GM19099 (cell line): ENCODE data around the gene RASAL2.

Experiments
- POLR2A ChIP-seq: IDR thresholded peaks from 3 replicates; pipeline ENCODE4 v1.6.1; 2011; ENCODE audit warnings: low read depth; ENCODE audit not compliant: insufficient read length; ENCODE audit errors: extremely low read depth

Gene RASAL2

GRCh38 chr1:178434899-178435435 lies 341.1 kb downstream of the RASAL2 start:
- no peak for TF ChIP-seq POLR2A

GRCh38 chr1:178436899-178437298 lies 343.0 kb downstream of the RASAL2 start:
- no peak for TF ChIP-seq POLR2A

GRCh38 chr1:178438432-178438831 lies 344.5 kb downstream of the RASAL2 start:
- no peak for TF ChIP-seq POLR2A

- TF ChIP-seq POLR2A = no peak
These were observed 349.0 kb downstream of the RASAL2 start for GRCh38 chr1:178442925-178443324.

GRCh38 chr1:178450871-178451270 lies 357.0 kb downstream of the RASAL2 start:
- TF ChIP-seq POLR2A = no peak

- TF ChIP-seq POLR2A = no peak
These were observed 357.6 kb downstream of the RASAL2 start for GRCh38 chr1:178451529-178451928.

- TF ChIP-seq POLR2A = no peak
These were observed 358.1 kb downstream of the RASAL2 start for GRCh38 chr1:178452013-178452412.

- no peak for TF ChIP-seq POLR2A
These were observed 362.6 kb downstream of the RASAL2 start for GRCh38 chr1:178456472-178456871.

GRCh38 chr1:178457651-178458050 lies 363.7 kb downstream of the RASAL2 start:
- TF ChIP-seq POLR2A = no peak

GRCh38 chr1:178458203-178458602 lies 364.3 kb downstream of the RASAL2 start:
- TF ChIP-seq POLR2A = no peak

GRCh38 chr1:178461104-178461503 lies 367.2 kb downstream of the RASAL2 start:
- no peak for TF ChIP-seq POLR2A

- no peak for TF ChIP-seq POLR2A
These were observed 367.8 kb downstream of the RASAL2 start for GRCh38 chr1:178461701-178462100.

GRCh38 chr1:178464141-178464540 lies 370.2 kb downstream of the RASAL2 start:
- no peak for TF ChIP-seq POLR2A

GRCh38 chr1:178464566-178464965 lies 370.7 kb downstream of the RASAL2 start:
- no peak for TF ChIP-seq POLR2A

GRCh38 chr1:178465011-178465410 lies 371.1 kb downstream of the RASAL2 start:
- TF ChIP-seq POLR2A = no peak

GRCh38 chr1:178467837-178468236 lies 373.9 kb downstream of the RASAL2 start:
- TF ChIP-seq POLR2A = no peak

GRCh38 chr1:178470411-178470960 lies 376.6 kb downstream of the RASAL2 start:
- TF ChIP-seq POLR2A = no peak

- TF ChIP-seq POLR2A = no peak
These were observed 378.6 kb downstream of the RASAL2 start for GRCh38 chr1:178472531-178472930.

- TF ChIP-seq POLR2A = no peak
These were observed 383.5 kb downstream of the RASAL2 start for GRCh38 chr1:178477373-178477772.
